GM19324 (cell line): Measurements from ENCODE around the gene KLK14.

ENCODE experiments used
- ATAC-seq: cut with Tn5 transposase; IDR thresholded peaks from one replicate; pipeline ENCODE4 v1.9.1; 2021; ENCODE audit warnings: mild to moderate bottlenecking, moderate library complexity; ENCODE audit not compliant: unreplicated experiment, low FRiP score

The KLK14 gene

DNA sequence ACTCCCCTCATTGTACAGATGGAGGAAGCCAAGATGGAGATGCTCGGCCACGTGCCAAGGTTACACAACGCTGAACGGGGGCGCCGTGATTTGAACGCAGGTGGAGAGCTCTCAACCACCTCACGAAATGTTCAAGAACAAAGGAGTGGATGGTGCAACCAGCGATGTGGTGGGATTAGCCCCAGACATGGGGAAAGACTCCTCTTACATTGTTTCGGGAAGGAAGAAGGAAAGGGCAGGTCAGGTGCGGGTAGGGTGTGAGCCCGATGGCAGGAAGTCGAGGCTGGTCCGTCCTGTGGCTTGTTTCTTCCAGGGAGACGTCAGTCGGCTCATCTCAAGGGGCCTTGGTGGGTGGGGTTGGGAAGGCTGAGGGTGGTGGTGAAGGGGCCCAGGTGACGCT, 7.1 kb upstream of the KLK14 start:
- no peak for ATAC-seq

DNA sequence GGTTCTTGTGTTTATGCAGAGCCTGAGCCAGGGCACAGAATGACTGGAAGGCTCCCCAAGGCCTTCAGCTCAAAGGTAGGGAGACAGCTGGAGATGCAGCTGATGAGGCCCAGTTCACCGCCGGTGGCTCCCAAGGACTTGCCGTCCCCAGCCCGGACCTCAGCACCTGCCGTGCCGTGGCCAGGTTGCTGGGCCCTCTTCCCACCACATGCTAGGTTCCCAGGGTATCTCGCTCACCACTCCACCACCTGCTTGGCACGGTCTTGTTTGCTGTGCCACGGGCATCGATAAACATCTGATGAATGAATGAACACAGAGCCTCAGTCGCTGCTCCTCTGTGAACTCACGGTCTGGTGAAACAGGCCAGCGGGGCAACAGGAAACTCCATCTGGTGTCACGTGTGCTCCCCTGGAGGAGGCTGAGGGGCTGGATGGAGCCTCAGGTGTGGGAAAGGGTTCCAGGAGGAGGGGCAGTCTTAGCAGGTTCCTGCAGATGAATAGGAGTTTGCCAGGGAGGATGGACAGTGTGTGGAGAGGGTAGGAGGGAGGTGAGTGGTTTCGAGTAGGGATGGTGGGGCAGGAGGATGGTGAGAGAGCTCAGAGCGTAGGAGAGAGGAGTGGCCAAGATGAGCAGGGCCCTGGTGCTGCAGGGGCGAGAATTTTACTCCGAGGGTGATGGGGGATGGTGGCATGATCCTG, 3.6 kb upstream of the KLK14 start:
- no peak for ATAC-seq

DNA sequence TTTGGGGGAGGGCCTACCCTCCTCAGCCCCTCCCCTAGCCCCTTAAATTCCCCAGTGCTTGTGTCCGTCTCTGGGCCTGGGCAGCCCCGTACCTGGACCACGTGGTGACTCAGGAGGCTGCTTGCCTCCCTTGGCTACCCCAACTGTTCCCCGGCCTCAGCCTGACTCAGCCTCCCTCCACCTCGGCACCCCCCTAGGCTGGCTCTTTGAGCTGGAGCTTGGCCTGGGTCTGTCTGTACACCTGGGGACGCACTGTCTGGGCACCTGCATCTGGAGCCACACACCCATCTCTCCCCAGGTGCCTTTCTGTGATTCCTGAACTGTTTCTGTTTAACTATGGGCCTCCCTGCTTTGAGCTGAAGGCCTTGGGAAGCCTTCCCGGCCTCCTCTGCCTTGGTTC, 1.8 kb upstream of the KLK14 start:
- ATAC-seq, result no peak

DNA sequence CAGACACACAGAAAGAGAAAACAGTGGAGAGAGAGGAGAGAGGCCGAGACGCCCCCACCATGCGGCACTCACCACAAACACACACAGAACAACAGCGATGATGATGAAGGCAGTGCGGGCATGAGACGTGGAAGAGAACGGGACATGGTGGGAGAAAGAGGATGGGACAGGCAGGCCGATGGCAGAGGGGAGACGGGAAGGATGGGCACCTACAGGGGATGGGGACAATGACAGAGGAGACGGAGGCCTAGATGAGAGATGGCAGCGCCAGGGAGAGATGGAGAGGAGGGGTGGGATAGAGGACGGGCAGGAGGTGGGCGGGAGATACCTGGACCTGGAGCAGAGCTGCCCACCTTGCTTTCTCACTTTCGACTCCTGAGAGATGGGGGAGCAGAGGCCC, 1.1 kb upstream of the KLK14 start:
- ATAC-seq, result no peak

DNA sequence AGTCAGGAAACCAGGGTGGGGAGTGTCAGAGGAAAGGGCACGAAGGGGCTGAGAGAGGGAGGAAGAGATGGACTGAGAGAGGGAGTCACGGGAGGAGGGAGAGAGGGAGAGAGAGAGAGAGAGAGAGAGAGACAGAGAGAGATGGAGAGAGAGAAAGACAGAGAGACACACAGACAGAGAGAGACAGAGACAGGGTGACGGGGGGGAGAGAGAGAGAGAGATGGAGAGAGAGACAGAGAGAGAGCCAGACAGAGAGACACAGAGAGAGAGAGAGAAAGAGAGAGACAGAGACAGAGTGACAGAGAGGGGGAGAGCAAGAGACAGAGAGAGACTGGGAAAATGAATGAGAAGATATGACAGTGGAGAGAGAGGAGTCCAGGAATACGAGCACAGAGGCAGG, 494 bp upstream of the KLK14 start:
- no peak for ATAC-seq

DNA sequence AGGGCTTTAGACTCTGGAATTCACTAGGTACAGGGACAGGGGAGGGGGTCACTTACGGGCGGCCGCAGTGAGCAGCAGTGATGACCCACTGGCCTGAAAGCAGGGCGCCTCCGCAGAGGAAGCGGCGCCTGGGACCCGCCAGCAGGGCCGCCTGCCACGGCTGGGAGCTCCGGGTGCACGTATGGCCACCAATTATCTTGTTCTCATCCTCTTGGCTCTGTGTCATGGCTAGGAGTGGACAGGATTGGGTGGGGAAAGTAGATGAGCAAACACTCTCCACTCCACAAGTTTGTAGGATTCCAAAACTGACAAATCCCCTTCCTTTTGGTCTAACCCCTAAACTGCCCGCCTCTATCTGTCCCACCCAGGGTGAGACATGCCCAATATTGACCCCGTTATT, 1.2 kb downstream of the KLK14 start:
- ATAC-seq, result no peak

DNA sequence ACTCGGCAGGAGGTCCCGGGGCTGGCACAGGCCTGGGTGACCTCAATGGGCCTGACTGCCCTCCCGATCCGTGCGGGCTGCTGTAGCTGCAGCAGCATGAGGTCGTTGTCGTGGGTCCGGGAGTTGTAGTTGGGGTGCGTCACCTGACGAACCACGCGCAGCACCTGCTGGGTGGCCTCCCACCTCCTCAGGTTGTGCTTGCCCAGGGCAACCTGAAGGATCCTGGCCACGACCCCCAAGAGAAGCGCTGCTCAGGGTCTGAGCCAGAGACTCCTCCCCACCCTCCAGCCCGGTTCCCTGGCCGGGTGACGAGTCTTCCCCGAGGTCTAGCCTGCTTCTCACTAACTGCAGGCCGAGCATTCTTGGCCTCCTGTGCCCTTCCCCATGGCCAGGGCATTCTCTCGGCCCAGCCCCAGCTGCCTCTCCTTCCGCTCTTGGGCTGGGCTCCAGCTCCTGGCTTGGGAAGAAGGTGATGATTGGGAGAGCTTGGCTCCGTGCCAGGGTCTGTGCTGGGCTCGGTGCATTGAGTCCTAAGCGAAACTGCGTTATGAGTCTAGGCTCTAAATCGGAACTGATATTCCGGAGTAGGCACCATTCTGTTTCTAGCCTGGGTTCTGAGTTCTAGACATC, 3.1 kb downstream of the KLK14 start:
- no peak for ATAC-seq

DNA sequence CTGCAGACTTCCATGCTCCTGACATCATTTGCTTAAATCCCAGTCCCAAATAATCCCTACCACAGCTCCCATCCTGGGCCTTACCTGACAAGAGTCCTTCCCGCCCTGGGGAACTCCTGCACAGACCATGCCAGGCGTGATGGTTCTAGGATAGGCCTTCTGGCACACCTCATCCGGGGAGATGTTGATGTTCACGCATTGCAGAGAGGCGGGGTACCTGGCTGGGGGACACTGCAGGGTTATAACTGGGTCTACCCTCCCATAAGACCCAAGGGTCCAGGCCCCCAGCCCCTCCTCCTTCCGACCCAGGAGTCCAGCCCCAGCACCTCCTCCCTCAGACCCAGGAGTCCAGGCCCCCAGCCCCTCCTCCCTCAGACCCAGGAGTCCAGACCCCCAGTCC, 4.0 kb downstream of the KLK14 start:
- ATAC-seq, result no peak

DNA sequence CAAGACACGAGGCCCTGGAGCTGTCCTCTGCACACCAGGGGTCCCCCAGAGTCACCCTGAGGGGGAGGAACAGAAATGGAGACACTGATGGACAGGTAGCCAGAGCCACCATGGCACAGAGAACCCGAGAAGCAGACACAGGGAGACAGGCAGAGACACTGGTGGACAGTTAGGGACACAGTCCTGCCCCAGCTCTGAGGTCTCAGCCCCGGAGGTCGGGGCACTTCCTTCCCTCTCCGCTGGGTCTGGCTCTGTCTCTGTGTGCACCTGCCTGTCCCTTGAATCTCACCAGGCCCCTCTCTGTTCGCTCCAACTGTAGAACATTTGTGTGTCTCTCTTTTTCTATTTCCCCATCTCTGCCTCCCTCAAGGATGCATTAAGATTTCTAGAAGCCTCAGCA, 4.6 kb downstream of the KLK14 start:
- ATAC-seq, result no peak

DNA sequence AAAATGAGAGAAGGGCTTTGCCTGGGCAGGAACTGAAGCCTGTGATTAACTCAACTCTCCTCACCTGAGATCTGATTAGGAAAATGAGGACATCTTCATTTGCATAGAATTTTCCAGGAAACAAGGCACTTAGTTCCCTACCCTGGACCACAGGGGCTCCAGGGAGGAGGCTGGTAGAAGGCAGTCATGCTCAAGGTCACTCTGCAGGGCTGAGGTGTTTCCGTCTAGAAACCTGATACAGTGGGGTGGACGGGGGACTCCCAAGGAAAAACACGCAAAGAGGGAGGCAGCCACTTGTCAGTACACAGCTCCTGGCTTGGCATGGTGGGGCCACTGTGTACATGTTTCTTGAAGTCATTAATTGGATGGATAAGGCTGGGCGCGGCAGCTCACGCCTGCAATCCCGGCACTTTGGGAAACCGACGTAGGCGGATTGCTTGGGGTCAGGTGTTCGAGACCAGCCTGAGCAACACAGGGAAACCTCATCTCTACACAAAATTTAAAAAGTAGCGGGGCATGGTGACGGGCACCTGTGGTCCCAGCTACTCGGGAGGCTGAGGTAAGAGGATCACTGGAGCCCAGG, 6.0 kb downstream of the KLK14 start:
- ATAC-seq, result no peak

DNA sequence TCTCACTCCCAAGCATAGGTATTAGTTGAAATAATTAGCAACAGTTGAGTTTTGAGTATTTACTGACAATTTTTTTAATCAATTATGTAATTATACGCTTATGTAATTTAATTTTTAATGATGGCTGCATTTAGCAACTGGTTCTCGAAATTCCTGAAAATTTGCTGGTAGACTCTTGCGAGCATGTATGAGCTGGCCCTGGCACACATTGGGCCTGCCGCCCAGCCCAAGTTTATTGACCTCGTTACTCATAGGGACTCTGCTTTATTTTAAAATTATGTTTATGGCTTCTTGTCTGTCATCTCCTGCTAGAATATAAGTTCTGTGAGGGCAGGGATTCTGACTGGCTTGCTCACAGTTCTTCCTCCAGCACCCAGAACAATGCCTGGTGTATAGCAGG, 6.7 kb downstream of the KLK14 start:
- no peak for ATAC-seq

DNA sequence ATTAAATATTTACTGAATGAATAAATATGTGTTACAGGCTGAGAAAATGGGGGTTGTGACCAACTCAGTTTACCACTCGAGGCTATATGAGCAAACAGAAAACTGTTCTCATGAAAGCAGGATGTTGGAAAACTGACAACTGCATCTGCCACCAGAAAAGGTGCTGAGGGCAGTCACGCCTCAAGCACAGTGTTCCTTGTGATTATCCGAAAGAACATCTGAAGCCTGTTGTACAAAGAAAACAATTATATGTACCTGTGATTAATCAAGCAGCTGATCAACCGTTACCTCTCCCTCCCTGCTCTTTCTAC, 11.6 kb downstream of the KLK14 start:
- no peak for ATAC-seq

DNA sequence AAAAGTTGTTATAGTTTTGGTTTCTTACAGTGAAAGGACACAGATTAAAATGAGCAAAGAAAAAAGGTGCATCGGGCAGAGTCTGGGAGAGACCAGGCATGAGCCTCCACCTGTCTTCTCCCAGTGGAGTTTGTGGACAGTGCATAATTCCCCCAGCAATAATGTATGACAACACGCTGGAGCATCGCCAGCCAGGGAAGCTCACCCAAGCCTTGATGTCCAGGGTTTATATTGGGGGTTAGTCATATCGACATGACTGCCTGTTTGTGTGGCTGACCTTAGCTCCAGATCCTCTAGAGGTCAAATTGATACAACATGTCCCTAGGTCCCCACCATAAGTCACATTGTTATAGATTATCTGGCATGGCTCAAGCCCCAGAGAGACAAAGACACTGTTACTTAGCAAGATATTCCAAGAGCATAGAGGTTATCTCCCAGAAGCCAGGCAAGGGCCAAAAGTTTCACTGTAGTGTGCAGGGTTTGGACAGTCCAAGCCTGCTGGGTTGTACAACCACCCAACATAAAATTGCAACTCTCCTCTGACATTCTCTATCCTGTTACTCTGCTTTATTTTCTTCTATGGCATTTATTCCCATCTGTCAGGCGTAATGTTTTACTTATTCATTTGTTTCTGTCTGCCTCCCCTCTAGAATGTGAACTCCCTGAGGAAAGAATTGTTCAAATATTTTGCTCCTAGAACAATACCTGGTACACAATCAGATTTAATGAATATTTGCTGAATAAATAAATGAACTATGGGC, 12.2 kb downstream of the KLK14 start:
- ATAC-seq, result no peak

DNA sequence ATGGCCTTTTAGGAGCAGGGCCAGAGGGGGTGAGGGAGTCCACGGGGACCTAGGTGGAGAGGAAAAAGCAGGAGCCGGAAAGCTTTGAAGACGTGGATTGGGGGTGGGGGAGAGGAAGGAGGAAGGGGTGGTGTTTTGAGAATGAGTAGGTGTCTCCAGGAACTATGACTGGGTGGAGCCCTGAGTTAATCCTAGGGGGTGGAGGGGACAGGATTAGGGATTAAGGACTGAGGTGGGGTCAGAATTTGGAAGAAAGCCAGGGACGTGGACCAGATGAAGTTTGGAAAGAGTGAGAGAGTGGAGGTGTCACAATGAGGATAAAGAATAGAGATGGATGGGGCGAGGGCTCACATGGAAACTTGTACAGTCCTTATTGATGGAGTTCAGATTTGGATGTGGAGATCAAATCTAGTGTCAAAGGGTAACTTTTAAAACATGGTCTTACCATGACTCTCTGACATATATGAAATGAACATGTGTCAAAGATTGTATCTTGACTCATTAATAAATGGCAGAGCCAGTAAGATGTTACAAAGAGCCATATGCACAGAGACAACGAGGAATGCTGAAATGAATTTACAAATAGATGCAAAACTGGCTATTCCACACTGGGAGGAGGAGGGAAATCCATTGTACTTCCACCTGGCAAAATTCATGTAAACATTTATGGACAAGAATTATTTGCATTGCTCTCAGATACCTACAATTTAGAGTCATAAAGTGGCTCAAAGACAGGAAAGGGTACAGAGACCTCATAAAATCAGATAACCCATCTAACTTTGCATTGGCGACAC, 16.1 kb downstream of the KLK14 start:
- ATAC-seq, result no peak

DNA sequence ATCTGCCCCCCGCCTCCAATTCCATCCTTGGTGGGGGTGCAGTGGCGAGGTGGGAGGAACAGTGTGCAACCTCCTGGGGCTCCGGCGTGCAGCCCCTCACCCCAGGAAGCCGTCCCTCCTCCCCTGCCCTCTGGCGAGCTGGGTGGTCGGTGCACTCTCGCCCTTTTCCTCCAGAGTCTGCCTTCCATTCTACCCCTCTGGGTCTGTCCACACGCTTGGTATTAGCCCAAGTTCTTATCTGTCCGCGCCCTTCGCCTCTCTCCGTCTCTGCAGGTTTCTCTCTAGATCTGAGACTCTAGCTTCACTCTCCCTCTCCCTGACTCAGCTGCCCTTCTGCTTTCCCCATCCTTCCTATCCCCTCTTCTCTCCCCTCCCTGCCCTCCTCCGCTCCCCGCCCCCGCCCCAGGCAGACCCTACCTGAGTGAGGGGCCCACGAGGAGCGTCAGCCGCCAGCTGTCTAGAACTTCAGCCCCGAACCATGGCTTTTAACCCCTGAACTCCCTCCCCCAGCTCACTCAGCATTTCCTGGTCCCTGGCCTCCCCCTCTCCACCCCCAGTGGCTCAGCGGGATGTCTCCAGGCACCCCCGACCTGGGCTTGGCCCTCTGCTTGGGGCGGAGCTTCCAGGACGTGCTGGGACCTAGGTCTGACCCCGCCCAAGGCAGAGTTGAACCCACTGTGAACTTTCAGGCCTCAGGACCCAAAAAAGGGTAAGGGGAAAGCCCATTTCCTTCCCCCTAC, 17.3 kb downstream of the KLK14 start:
- ATAC-seq, result no peak

DNA sequence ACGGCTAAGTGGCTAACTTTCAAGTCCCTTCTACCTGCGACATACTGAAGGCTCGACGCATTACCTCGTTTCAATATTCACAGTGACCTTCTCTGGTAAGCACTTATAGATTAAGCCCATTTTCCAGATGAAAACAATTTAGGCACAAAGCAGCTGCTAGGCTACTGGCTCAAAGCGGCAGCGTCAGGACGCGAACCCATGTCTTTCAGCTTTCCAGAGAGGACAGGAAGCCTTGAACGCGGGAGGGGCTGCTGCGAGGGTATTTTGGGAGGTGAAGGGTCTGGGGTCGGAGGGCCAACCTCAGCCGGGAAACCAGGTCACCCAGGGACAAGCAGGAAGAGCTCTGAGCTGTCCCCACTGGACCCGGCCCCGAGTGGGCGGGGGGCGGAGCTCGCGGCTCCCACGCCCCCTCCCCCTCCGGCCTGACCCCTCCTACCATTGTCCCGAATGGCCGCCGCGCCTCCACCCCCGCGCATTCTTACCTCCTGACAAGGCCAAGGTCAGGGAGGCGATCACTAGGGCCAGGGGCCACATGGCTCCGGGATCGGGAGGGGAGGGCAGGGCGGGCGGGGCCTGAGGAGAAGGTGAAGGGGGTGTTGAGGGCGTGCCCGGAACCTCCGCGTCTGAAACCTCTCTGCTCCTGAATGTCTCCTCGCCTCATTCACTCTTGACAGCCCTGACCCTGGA, 18.0 kb downstream of the KLK14 start, which contains the start of gene KLK13:
KLK13 (minus strand) TSS at position 559 of the 687 bp plus-strand sequence; CDS start at position 534, 25 bp downstream.
- no peak for ATAC-seq

DNA sequence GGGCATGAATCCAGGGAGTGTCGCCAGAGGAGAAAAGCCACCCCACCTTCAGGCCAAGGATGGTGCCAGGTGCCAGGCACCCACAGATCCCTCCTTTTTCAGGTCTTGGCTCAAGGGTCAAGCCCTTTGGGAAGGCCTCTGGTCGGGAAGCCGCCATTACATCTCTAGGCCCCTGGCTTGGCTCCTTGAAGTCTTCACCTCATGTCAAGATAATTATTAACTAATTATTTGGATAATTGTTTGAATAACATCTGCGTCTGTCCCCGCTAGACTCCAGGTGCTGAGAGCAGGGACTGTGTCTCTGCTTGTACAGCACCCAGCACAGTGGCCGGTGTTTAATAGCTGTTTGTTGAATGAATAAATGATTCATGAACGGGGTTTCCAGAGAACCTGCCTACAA, 19.0 kb downstream of the KLK14 start:
- no peak for ATAC-seq

DNA sequence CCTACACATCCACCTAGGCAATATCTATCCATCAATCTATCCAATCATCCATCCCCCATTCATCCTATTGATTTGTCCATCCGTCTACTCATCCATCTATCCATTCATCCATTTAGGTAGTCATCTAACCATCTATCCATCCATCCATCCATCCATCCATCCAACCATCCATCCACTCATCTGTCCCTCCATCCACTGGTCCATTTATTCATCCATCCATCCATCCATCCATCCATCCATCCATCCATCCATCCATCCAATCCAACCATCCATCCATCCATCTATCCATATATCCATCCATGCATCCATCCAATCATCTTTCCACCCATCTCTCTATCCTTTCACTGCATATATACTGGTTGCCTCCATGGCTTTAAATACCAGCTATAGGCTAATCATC, 21.7 kb downstream of the KLK14 start:
- no peak for ATAC-seq

DNA sequence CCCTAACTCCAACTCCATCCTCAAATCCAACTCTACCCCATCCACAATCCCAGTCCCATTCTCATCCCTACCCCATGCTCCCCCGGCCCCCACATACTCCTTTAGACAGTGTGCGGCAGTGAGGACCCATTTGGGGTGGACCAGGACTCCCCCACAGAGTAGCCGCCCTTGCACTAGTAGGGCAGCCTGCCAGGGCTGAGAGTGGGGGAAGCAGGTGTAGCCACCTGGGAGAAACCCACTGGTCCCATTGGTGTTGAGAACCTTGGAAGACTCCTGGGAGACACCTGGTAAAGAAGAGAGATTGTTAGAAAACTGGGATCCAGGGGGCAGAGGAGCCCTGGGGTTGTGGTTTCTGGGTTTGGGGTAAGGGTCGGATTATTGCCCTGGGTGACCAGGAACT, 22.4 kb downstream of the KLK14 start:
- no peak for ATAC-seq

DNA sequence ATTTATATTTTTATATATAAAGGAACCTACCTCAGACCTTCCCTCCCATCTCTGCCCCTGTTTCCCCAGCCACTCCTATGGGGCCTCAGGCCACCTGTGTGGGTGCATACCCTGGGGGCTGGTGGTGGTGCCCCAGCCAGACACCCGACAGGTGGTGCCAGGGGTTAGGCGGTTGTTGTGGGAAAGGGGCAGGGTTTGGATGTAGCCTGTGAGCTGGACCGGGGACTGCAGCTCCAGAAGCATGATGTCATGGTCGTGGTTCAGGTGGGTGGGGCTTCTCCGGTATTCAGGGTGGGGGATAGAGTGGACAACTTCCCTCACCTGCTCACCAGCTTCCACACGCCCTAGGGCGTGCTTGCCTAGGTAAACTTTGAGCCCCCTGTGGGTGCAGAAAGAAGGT, 23.0 kb downstream of the KLK14 start:
- no peak for ATAC-seq
